GM12872 (cell line): Measurements from ENCODE around the gene CDKN2A.
A peak's percentile ranks its signal among the peaks of the same experiment; 100 is the strongest.

Source experiments
- CTCF ChIP-seq: IDR thresholded peaks from 3 replicates; pipeline ENCODE4 v1.5.1; 2011; ENCODE audit warnings: low read depth, mild to moderate bottlenecking, low read length, moderate library complexity; ENCODE audit not compliant: insufficient read depth

CDKN2A gene

GRCh38 chr9:22005021-22005701 lies 11.0 kb upstream of the CDKN2A start:
- no peak for TF ChIP-seq CTCF

- TF ChIP-seq CTCF, result no peak
Observed at GRCh38 chr9:22002038-22002437, 7.8 kb upstream of the CDKN2A start.

GRCh38 chr9:21998026-21998425 lies 3.8 kb upstream of the CDKN2A start:
- no peak for TF ChIP-seq CTCF

- no peak for TF ChIP-seq CTCF
Observed at GRCh38 chr9:21997480-21997879, 3.3 kb upstream of the CDKN2A start.

GRCh38 chr9:21996858-21997257 lies 2.7 kb upstream of the CDKN2A start:
- no peak for TF ChIP-seq CTCF

- TF ChIP-seq CTCF, result no peak
Observed at GRCh38 chr9:21996438-21996837, 2.2 kb upstream of the CDKN2A start.

GRCh38 chr9:21995666-21996398 lies 1.6 kb upstream of the CDKN2A start:
- 0 out of 3 replicates have a peak, but pooled peaks have one; percentile 32 for TF ChIP-seq CTCF
